Heart left ventricle (tissue), 16 donors: ENCODE measurements around the gene FOXB1. TPM values are rescaled to one million over a fixed set of nuclear protein-coding genes. Genes with fewer than 3 reads are reported as not detected.

ENCODE experiments used
- ATAC-seq, 4 donors: fragments of 200-7000 bp; cut with Tn5 transposase; one replicate each; pipeline ENCODE4 v1.9.1; 2020 to 2022; ENCODE audit warnings: moderate library complexity in 4 of 4, mild to moderate bottlenecking in 3 of 4, moderate number of reproducible peaks in 1 of 4
- DNase-seq, 5 donors: peaks; one replicate each; pipeline ENCODE4 v3.0.0-alpha.2; 2020
- H3K27ac ChIP-seq, 12 donors: fragments of 200-600 bp; sonication (generic) in 4 of 12; one replicate each; pipeline versions ENCODE4 v1.5.0 to v1.8.0; 2016 to 2022; ENCODE audit warnings: mild to moderate bottlenecking in 2 of 12
- H3K27me3 ChIP-seq, 9 donors: fragments of 200-600 bp; sonication (generic) in 2 of 9; one replicate each; pipeline versions ENCODE4 v1.5.1 to v1.8.0; 2016 to 2022; ENCODE audit warnings: mild to moderate bottlenecking in 3 of 9
- H3K36me3 ChIP-seq, 9 donors: fragments of 200-600 bp; sonication (generic) in 2 of 9; one replicate each; pipeline versions ENCODE4 v1.5.0 to v1.8.0; 2018 to 2022; ENCODE audit warnings: mild to moderate bottlenecking in 2 of 9
- H3K4me1 ChIP-seq, 12 donors: fragments of 200-600 bp; sonication (generic) in 4 of 12; one replicate each; pipeline versions ENCODE4 v1.5.0 to v1.8.0; 2016 to 2022; ENCODE audit warnings: mild to moderate bottlenecking in 3 of 12
- H3K4me3 ChIP-seq, 12 donors: fragments of 200-600 bp; sonication (generic) in 4 of 12; one replicate each; pipeline versions ENCODE4 v1.5.0 to v1.8.0; 2017 to 2022; ENCODE audit warnings: mild to moderate bottlenecking in 9 of 12, moderate library complexity in 4 of 12
- H3K9me3 ChIP-seq, 12 donors: fragments of 200-600 bp; sonication (generic) in 4 of 12; one replicate each; pipeline versions ENCODE4 v1.5.0 to v1.8.0; 2016 to 2022; ENCODE audit warnings: mild to moderate bottlenecking in 1 of 12
- POLR2A ChIP-seq, 2 donors: fragments of 450-650 bp; IDR thresholded peaks; one replicate each; pipeline ENCODE4 v1.6.1; 2017; ENCODE audit warnings: antibody characterized with exemption in 2 of 2, mild to moderate bottlenecking in 2 of 2, moderate library complexity in 2 of 2
- WGBS, 4 donors: extraction: QIAGEN DNeasy Blood & Tissue Kit in 2 of 4; methylation state at CpG; one replicate each; pipeline versions ENCODE4 v1.1.5 to v1.1.7; 2013 to 2018; 5-methylcytosine and 5-hydroxymethylcytosine counted together
- intact Hi-C, 10 donors: fragments of 100-400 bp; cut with DNase I; formaldehyde crosslinking; loops; one replicate each; pipeline versions ENCODE4 v1.11.1 to v1.14.2; 2022
- polyA plus RNA-seq, 2 donors: library from polyadenylated mRNA; stranded (reverse); fragments of 200-250 nt; gene quantifications; one replicate each; pipeline ENCODE4 v1.2.3, GENCODE V29; 2013
- total RNA-seq, 9 donors: library from RNA; depleted of rRNA in 2 of 9; stranded (reverse); fragments of >200 nt in 2 of 9; fragmentation: NEBNext Ultra II Directional in 3 of 9; extraction: Animal tissue kit (Norgen Biotek cat#: 25700) in 3 of 9; gene quantifications; one replicate each; pipeline versions ENCODE4 v1.1.0 to v1.2.4, GENCODE V29; 2016 to 2023
- TF ChIP-seq, protein P1 (sequence below), 12 donors: fragments of 200-600 bp; sonication (generic) in 4 of 12; IDR thresholded peaks; one replicate each; pipeline versions ENCODE4 v1.5.0 to v1.8.0; 2018 to 2022; ENCODE audit warnings: antibody characterized with exemption in 12 of 12, mild to moderate bottlenecking in 5 of 12
- donor health status: ischemic (EF 13 %, LVEDD 7.1; RV severe dilation, severe dysfunction).
- donor health status: healthy with polysubstance abuse.
- donor health status: DM: no; HTN: yes; CAD: no.
- donor health status: DM: no; HTN: no; CAD: no.
- donor health status: ischemic (EF 25% LVEDD 6.9; RV normal size, moderate dysfunction).
- donor health status: ischemic (EF 25% LVEDD 5.7; RV mildly dilated, moderate dysfunction).
- donor health status: healthy.
- donor health status: DM: yes; HTN: yes; CAD: no.
- donor health status: ischemic (EF 35%, LVEDD 5.7; RV mildly dilated, moderate dysfunction).
- donor health status: nonischemic (EF 11% LVEDD 7.7; RV severe dilation, severe dysfunction).
- donor health status: DM: yes; HTN: yes; CAD: no.
- donor health status: PGD.
- donor health status: ischemic (EF 29% LVEDD 5.4; RV normal size, mild dysfunction).
- donor health status: nonischemic (EF 23%, LVEDD 6.1; RV moderate dilation, normal function).

The FOXB1 gene
- total and polyA plus RNA-seq, 11 donors, result not detected

- Histone ChIP-seq H3K27me3 (peaks cover 0 to 71% (median 20%) of the 10 kb centered on the region in 9 donors), H3K9me3 (peaks cover 0 to 9% (median 0%) of the 10 kb centered on the region in 12 donors), H3K36me3 (no peaks in the 10 kb centered on the region), H3K27ac (no peak overlapping the region), H3K4me3 (no peak overlapping the region), H3K4me1 (no peaks in the 10 kb centered on the region)
- TF ChIP-seq POLR2A (IDR thresholded peaks at IDR 0.05), result no peak
- TF ChIP-seq, protein P1, sequence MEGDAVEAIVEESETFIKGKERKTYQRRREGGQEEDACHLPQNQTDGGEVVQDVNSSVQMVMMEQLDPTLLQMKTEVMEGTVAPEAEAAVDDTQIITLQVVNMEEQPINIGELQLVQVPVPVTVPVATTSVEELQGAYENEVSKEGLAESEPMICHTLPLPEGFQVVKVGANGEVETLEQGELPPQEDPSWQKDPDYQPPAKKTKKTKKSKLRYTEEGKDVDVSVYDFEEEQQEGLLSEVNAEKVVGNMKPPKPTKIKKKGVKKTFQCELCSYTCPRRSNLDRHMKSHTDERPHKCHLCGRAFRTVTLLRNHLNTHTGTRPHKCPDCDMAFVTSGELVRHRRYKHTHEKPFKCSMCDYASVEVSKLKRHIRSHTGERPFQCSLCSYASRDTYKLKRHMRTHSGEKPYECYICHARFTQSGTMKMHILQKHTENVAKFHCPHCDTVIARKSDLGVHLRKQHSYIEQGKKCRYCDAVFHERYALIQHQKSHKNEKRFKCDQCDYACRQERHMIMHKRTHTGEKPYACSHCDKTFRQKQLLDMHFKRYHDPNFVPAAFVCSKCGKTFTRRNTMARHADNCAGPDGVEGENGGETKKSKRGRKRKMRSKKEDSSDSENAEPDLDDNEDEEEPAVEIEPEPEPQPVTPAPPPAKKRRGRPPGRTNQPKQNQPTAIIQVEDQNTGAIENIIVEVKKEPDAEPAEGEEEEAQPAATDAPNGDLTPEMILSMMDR (IDR thresholded peaks at IDR 0.05), result no peak
- intact Hi-C loops, result no loop called here
- no peak for ATAC-seq
- DNase-seq, result no peak
- WGBS, 4 donors, result 18 to 26% (median 21%) methylated on average over 2 of the region's 2 CpGs
These were observed 13.7 kb downstream of the FOXB1 start for GRCh38 chr15:60017538-60018520.

GRCh38 chr15:60020736-60021135 lies 16.6 kb downstream of the FOXB1 start:
- Histone ChIP-seq H3K36me3 (no peaks in the 10 kb centered on the region), H3K9me3 (peaks cover 0 to 9% (median 0%) of the 10 kb centered on the region in 12 donors), H3K27ac (no peak overlapping the region), H3K27me3 (peaks cover 0 to 59% (median 5%) of the 10 kb centered on the region in 9 donors), H3K4me1 (no peaks in the 10 kb centered on the region), H3K4me3 (no peak overlapping the region)
- 16 to 26% (median 17%) methylated on average over 3 of the region's 3 CpGs for WGBS, 4 donors
- no peak for TF ChIP-seq POLR2A (IDR thresholded peaks at IDR 0.05)
- TF ChIP-seq, protein P1 (IDR thresholded peaks at IDR 0.05), result no peak
- intact Hi-C loops, result no loop called here
- DNase-seq (no peak), ATAC-seq (no peak)

GRCh38 chr15:60021589-60022378 lies 17.7 kb downstream of the FOXB1 start:
- TF ChIP-seq, protein P1 (IDR thresholded peaks at IDR 0.05), result no peak
- no peak for TF ChIP-seq POLR2A (IDR thresholded peaks at IDR 0.05)
- Histone ChIP-seq H3K9me3 (peaks cover 0 to 9% (median 0%) of the 10 kb centered on the region in 12 donors), H3K27me3 (peaks cover 0 to 49% (median 7%) of the 10 kb centered on the region in 9 donors), H3K4me3 (no peak overlapping the region), H3K36me3 (no peaks in the 10 kb centered on the region), H3K4me1 (no peaks in the 10 kb centered on the region), H3K27ac (no peak overlapping the region)
- no peak for ATAC-seq
- 69 to 82% (median 78%) methylated on average over 7 of the region's 7 CpGs for WGBS, 4 donors
- intact Hi-C loops, result no loop called here
- DNase-seq, result no peak

GRCh38 chr15:60022379-60022741 lies 18.2 kb downstream of the FOXB1 start:
- DNase-seq (no peak), ATAC-seq (no peak)
- Histone ChIP-seq H3K36me3 (no peaks in the 10 kb centered on the region), H3K27me3 (peaks cover 0 to 47% (median 7%) of the 10 kb centered on the region in 9 donors), H3K9me3 (peaks cover 0 to 9% (median 0%) of the 10 kb centered on the region in 12 donors), H3K4me1 (no peaks in the 10 kb centered on the region), H3K4me3 (no peak overlapping the region), H3K27ac (no peak overlapping the region)
- TF ChIP-seq, protein P1 (IDR thresholded peaks at IDR 0.05), result no peak
- TF ChIP-seq POLR2A (IDR thresholded peaks at IDR 0.05), result no peak
- intact Hi-C loops, result no loop called here
- WGBS, 4 donors, result 50 to 63% (median 56%) methylated on average over 3 of the region's 3 CpGs
